Astrocyte of the cerebellum (primary cell): Measurements from ENCODE around the gene THAP12.
"Not testable (repeated sequence)": the region's sequence is repeated elsewhere in the genome, so short reads cannot be mapped to it uniquely, and the experiment has no call there.

Source experiments
- DNase-seq: peaks from one replicate; pipeline ENCODE4 v3.0.0-alpha.2; 2011; ENCODE audit warnings: low read depth
- H3K4me3 ChIP-seq: 2 replicates; pipeline ENCODE4 v1.5.1; 2011; ENCODE audit warnings: mild to moderate bottlenecking, low read depth, low read length, moderate library complexity
- CTCF ChIP-seq: IDR thresholded peaks from 2 replicates; pipeline ENCODE4 v1.5.1; 2012; ENCODE audit warnings: low read length, low read depth, moderate library complexity, mild to moderate bottlenecking; ENCODE audit errors: missing control alignments
- in situ Hi-C: cut with HindIII; loops from 2 replicates; pipeline ENCODE4 v1.10.0; 2017; ENCODE audit warnings: low sequenced_read_pairs

Gene THAP12

GRCh38 chr11:76320929-76321328 lies 60.0 kb downstream of the THAP12 start:
- H3K4me3 ChIP-seq, result no peak overlapping the region
- DNase-seq, result no peak
- in situ Hi-C loops, result no loop called here
- no peak for TF ChIP-seq CTCF

GRCh38 chr11:76319798-76320197 lies 61.1 kb downstream of the THAP12 start:
- DNase-seq, in situ Hi-C loops, H3K4me3 ChIP-seq: not testable (repeated sequence)

GRCh38 chr11:76318744-76319384 lies 62.1 kb downstream of the THAP12 start:
- H3K4me3 ChIP-seq, result no peak overlapping the region
- DNase-seq, result peak; percentile 49
- TF ChIP-seq CTCF, result peak; percentile 92
- in situ Hi-C loops, result no loop called here

- in situ Hi-C loops, result no loop called here
- no peak for DNase-seq
- no peak overlapping the region for H3K4me3 ChIP-seq
- TF ChIP-seq CTCF, result no peak
These were observed 63.6 kb downstream of the THAP12 start for GRCh38 chr11:76317296-76317695.

- no peak overlapping the region for H3K4me3 ChIP-seq
- no peak for DNase-seq
- in situ Hi-C loops, result no loop called here
- TF ChIP-seq CTCF, result no peak
These were observed 64.2 kb downstream of the THAP12 start for GRCh38 chr11:76316726-76317125.

- no peak for DNase-seq
- no peak overlapping the region for H3K4me3 ChIP-seq
- in situ Hi-C loops, result no loop called here
- no peak for TF ChIP-seq CTCF
These were observed 65.6 kb downstream of the THAP12 start for GRCh38 chr11:76315182-76315853.

GRCh38 chr11:76314741-76315090 lies 66.2 kb downstream of the THAP12 start:
- peak; percentile 13 for DNase-seq
- TF ChIP-seq CTCF, result no peak
- no peak overlapping the region for H3K4me3 ChIP-seq
- in situ Hi-C loops, result no loop called here
